GM12801 (cell line): ENCODE measurements around the gene ISG20.

Experiments used
- TF ChIP-seq, protein P1 (sequence below): IDR thresholded peaks from one replicate; pipeline ENCODE4 v1.5.1; 2011; ENCODE audit warnings: control low read depth; ENCODE audit not compliant: insufficient read length; ENCODE audit errors: extremely low read depth

The ISG20 gene

DNA sequence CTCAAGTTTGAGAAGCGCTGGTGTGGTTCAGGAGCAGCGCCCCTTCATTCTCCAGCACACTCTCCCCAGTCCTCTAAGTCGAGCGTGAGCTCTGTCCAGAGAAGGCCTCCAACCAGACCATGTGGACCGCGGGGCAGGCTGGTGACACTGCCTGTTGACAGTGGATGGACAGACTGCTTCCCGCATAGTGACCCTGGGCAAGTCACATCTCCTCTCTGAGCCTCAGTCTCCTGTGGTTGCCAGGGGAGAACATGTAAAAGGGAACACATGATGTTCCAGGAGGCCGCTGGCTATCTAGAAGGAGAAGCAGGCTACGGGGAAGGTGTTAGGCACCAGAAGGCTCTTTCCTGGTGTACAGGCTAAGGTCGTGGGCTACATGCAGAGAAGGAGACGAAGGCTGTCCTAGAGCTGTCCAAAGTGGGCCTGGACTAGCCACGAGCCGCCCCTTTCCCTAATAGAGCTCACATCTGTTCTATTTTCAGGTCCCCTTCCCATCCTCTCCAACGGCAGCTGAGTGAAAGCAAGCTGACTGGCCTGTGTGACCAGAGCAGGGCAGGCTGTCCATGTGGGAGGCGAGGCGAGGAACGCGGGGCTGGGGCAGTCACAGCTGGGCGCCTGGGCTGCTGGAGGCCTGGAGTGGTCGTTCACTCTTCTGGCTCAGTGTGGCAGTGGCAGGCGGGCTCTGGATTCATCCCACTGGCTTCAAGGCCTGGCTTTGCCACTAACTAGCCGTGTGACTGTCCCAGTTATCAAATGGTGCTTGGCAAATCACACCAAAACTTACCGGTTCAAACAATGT lies 11.1 kb downstream of the ISG20 start:
- TF ChIP-seq, protein P1, sequence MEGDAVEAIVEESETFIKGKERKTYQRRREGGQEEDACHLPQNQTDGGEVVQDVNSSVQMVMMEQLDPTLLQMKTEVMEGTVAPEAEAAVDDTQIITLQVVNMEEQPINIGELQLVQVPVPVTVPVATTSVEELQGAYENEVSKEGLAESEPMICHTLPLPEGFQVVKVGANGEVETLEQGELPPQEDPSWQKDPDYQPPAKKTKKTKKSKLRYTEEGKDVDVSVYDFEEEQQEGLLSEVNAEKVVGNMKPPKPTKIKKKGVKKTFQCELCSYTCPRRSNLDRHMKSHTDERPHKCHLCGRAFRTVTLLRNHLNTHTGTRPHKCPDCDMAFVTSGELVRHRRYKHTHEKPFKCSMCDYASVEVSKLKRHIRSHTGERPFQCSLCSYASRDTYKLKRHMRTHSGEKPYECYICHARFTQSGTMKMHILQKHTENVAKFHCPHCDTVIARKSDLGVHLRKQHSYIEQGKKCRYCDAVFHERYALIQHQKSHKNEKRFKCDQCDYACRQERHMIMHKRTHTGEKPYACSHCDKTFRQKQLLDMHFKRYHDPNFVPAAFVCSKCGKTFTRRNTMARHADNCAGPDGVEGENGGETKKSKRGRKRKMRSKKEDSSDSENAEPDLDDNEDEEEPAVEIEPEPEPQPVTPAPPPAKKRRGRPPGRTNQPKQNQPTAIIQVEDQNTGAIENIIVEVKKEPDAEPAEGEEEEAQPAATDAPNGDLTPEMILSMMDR = no peak

DNA sequence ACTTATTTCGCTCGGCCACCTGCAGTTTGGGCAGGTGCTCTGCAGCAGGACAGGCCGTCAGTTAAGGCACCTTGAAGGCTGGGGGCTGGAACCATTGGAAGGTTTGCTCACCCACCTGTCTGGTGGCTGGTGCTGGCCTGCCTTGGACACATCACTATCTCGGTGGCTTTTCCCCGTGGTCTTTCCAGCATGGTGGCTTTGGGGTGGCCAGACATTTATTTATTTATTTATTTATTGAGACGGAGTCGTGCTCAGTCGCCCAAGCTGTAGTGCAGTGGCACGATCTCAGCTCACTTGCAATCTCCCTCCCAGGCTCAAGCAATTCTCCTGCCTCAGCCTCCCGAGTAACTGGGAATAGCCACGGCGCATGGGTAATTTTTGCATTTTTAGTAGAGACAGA lies 11.7 kb downstream of the ISG20 start:
- TF ChIP-seq, protein P1 = no peak

DNA sequence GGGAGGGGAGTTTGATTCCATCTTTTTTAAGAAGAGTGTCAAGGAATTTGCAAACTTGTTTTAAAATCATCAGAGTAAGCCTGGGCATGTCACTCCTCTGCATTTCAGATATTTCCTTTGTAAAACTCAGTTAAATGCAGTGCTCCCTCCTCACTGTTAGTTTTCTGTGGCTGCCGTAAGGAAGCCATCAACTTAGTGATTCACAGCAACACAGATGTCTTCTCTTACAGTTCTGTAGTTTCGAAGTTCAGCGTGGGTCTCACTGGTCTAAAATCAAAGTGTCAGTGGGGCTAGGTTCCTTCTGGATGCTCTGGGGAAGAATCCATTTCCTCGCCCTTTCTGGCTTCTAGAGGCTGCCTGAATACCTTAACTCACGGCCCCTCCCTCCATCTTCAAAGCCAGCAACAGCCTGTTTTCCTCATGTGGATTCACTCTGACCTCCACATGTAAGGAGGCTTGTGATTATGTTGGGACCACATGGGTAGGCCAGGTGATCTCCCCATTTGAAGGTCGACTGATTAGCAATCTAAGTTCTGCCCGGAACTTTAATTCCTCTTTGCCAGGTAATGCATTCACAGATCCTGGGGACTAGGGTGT lies 12.4 kb downstream of the ISG20 start:
- TF ChIP-seq, protein P1 = no peak

DNA sequence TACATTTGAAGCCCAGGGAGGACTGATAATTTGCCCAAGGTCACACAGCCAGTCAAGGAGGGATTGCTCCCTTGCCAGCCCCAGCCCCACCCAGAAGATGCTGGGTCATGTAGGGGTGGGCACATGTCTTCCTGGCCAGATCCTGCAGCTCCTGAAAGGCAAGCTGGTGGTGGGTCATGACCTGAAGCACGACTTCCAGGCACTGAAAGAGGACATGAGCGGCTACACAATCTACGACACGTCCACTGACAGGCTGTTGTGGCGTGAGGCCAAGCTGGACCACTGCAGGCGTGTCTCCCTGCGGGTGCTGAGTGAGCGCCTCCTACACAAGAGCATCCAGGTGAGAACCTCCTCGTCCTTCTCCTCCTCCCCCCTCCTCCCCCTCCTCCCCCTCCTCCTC lies 13.2 kb downstream of the ISG20 start:
- TF ChIP-seq, protein P1 = no peak

DNA sequence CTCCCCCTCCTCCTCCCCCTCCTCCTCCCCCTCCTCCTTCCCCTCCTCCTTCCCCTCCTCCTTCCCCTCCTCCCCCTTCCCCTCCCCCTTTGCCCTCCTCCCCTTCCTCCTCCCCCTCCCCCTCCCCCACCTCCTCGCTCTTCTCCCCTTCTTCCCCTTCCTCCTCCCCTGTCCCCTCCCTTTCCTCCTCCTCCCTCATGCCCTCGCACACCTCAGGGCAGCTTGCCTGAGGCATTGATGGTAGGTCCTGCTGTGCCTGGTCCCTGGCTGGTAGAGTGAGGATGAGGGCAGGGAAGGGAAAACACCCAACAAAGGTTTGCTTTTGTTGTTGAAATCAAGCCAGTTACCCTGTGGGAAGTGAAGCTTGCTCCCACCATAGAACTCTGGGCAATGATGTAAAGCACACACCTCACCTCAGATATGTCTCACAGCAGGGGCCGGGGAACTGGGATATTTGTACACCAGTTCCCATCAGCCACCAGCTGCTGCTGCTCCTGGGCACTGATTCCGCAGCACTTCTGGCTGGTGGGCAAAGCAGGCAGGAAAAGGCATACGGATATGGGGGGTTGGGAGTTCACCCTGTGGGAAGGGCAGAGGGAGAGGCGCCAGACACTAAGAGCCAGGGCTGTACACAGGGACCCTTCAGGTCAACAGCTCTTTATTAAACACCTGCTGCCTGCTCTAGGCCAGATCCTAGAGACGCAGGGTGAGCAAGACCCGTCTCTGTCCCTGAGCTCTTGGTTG lies 13.8 kb downstream of the ISG20 start:
- TF ChIP-seq, protein P1 = no peak

DNA sequence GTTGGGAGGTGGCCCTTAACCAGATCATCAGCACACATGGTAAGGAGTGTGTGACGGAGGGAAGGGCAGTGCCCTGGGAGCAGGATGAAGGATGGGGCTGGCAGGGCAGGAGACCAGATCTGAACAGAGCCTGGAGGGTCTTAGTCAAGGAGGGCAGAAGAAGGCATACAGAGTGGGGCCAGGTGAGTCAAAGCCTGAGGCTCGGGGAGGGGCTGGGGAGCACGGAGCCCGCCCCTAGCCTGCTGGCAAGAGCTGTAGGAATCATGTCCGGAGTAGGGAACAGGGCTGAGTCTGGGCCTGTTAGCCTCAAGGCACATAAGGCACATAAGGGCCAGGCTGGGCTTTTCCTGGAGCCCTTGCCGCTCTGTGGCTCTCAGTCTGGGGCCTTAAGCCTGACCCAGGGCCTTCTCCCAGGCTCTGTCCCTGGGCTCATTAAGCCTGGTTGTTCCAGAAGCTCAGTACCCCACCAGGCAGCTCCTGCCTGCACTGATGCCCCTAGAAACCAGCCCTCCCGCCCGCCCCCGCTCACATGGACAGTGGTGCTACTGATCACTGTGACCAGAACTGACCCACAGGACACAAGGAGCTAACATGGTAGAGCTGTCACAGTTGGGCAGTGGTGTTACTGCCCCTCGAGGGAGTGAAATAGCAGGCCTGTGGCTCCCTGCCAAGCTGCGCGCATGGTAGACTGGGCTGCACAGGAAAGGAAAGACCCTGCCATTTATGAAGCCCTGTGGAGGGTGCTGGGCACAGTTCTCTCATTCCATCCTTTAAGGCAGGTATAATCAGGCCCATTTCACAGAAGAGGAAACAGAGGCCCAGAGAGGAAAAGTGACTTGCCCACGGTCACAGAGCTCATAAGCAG lies 14.6 kb downstream of the ISG20 start:
- TF ChIP-seq, protein P1 = no peak
